IPS DF 6.9 (cell line): Measurements from ENCODE around the gene NCLN.
"Not testable (repeated sequence)": the region's sequence is repeated elsewhere in the genome, so short reads cannot be mapped to it uniquely, and the experiment has no call there.

ENCODE experiments used
- DNase-seq: peaks from one replicate; pipeline ENCODE4 v3.0.0-alpha.2; 2013; ENCODE audit warnings: low read depth, low spot score
- H3K27ac ChIP-seq: one replicate; pipeline ENCODE4 v1.5.1; 2013; ENCODE audit warnings: low read length, control low read depth
- H3K27me3 ChIP-seq: 2 replicates; pipeline ENCODE4 v1.6.1; 2013; ENCODE audit warnings: mild to moderate bottlenecking, low read length; ENCODE audit not compliant: control insufficient read depth, insufficient read depth
- H3K36me3 ChIP-seq: 2 replicates; pipeline ENCODE4 v1.6.1; 2013; ENCODE audit warnings: low read length; ENCODE audit not compliant: control insufficient read depth, insufficient read depth
- H3K4me1 ChIP-seq: 2 replicates; pipeline ENCODE4 v1.6.1; 2013; ENCODE audit warnings: low read length; ENCODE audit not compliant: control insufficient read depth, insufficient read depth
- H3K4me3 ChIP-seq: 2 replicates; pipeline ENCODE4 v1.5.1; 2013; ENCODE audit warnings: mild to moderate bottlenecking, low read length
- H3K9me3 ChIP-seq: 2 replicates; pipeline ENCODE4 v1.6.1; 2013; ENCODE audit warnings: low read length, inconsistent platforms; ENCODE audit not compliant: control insufficient read depth, insufficient read depth
- WGBS: extraction: QIAGEN DNeasy Blood & Tissue Kit; methylation state at CpG from one replicate; pipeline ENCODE4 v1.1.7; 2013; ENCODE audit warnings: mixed read lengths, missing lambda C conversion rate; ENCODE audit not compliant: insufficient read length, insufficient coverage; 5-methylcytosine and 5-hydroxymethylcytosine counted together

The NCLN gene

DNA sequence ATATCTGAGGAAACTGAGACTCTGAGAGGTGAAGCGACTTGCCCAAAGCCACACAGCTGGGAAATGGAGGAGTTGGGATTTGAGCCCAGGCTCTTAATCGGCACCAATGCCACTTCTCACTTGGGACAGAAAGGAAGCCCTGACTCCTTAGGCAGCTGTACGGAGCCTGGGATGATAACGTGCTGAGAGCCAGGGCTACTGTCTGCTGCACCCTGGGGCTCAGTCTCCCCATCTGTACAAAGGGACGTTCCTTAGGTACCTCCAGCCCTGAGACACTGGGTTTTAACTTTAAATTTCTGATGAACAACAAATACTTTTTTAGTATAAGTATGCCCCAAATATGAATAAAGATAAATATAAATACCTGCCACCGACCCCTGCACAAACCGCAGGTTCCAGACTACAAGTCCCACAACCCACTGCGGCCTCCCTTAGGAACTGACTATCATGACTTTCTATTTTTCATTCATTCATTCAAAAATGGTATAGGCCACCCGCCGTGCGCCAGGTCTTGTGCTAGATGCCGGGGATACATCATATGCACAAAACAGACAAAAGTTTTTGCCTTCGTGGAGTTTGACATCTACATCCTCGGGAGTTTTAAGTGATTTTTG is 776 bp upstream of the NCLN start:
- H3K36me3 ChIP-seq = peaks cover 5% of the 10 kb centered on the region
- WGBS = no CpG with 5 or more reads among the region's 14 CpGs
- peak overlapping the region; percentile 89; the same call in 1 of the 2 replicates for H3K4me3 ChIP-seq
- no peaks in the 10 kb centered on the region for H3K9me3 ChIP-seq
- H3K27ac ChIP-seq = no peak overlapping the region
- DNase-seq = peak; percentile 33
- H3K4me1 ChIP-seq = peaks cover 4% of the 10 kb centered on the region
- H3K27me3 ChIP-seq = no peaks in the 10 kb centered on the region

DNA sequence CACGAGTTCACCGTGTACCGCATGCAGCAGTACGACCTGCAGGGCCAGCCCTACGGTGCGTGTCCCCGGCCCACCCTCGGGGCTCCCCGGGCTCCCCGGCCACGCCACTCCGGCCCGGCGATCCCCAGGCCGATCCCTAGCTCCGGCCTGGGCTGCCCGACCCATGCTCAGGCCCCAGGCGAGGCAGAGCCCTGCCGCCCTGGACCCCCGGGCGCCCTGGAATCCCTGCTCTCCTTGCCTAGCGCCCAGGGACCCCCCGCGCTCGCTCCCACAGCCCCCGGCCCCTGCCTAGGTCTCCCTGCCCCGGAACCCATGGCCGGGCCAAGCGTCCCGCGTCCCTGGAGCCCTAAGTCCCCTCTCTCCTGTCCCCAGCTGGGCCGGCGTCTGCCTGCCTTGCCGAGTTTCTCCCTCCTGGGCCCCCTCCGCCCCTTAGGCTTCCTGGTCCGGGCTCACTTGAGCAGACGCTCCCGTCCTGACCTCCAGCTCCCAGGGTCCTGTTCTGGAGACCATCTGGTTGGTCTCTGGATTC is 494 bp downstream of the NCLN start:
- Histone ChIP-seq H3K9me3 (no peaks in the 10 kb centered on the region), H3K27me3 (no peaks in the 10 kb centered on the region), H3K27ac (no peak overlapping the region), H3K36me3 (peaks cover 10% of the 10 kb centered on the region), H3K4me1 (peaks cover 4% of the 10 kb centered on the region), H3K4me3 (peak overlapping the region; percentile 89)
- no peak for DNase-seq
- no CpG with 5 or more reads among the region's 38 CpGs for WGBS

DNA sequence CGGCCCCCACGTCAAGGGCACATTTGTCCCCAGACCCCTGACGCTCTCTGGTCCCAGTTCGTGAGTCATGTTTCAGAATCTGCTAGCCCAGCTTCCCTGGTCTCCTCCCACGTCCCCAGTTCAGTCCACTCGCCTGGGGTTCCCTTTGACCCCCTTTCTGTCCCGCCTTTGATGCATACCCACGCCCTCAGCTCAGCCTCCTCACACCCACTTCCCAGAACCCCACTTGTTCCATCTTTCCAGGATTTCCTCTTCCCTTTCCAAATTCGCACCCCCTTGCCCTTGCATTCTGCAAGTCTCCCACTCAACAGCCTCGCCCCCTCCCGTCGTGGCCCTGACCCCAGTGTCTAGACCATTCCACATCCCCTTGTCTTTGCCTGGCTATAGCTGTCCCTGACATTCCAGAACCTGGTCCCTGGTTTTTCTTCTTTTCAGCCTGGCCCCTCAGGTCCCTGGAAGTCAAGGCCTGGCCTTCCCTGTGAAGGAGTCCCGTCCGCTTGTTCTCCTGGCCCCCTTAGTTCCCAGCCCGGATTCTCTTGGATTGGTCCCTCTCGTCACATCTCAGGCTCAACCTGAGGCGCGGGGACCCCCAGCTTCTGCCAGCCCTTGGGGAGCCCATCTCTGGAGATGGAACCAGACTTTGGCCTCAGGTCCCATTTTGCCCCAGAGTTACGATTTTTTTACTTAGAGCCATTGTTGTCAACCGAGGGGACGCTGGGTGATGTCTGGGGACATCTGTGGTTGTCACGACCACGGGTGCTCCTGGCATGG is 1.3 kb downstream of the NCLN start:
- Histone ChIP-seq H3K36me3 (peaks cover 10% of the 10 kb centered on the region), H3K27me3 (no peaks in the 10 kb centered on the region), H3K4me3 (peak overlapping the region; percentile 89; the same call in 1 of the 2 replicates), H3K4me1 (peaks cover 4% of the 10 kb centered on the region), H3K27ac (no peak overlapping the region), H3K9me3 (no peaks in the 10 kb centered on the region)
- no CpG with 5 or more reads among the region's 23 CpGs for WGBS
- no peak for DNase-seq

DNA sequence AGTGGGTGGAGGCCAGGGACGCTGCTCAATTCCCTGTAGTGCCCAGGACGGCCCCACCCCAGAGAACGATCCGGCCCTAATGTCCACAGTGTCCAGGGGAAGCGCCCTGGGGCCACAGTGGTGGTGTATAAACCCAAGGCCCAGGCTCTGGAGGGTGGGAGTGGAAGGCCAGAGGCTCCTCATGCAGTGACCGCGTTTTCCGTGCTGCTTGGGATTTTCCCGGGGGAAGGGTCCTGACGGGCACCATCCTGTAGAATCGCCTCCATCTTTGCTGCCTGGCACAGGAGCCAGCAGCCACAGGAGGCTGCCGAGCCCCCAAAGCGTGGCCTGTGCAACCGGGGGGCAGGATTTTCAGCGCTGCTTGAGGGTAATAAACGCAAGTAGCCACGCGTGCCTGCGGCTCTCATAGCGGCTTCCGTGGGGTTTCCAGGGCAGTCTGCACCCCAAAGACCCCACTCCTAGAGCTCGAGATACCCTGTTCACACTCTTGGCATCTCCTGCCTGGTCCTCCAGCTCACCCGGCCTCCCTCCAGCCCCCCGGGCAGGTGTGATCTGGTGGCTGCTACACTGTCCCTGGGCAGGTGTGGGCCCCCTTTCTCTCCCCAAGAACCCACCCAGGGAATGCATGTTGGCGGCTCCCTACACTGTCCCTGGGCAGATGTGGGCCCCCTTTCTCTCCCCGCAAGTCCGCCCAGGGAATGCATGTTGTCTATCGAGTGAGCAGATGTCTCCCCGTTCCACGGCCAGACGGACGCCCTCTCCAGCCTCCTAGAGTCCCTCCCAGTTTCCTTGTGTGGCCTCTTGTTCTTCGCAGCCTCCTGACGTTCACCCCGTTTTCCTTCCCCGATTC is 2.2 kb downstream of the NCLN start:
- no peak for DNase-seq
- Histone ChIP-seq H3K4me3 (no peak overlapping the region), H3K36me3 (peaks cover 13% of the 10 kb centered on the region), H3K9me3 (no peaks in the 10 kb centered on the region), H3K27ac (no peak overlapping the region), H3K27me3 (no peaks in the 10 kb centered on the region), H3K4me1 (peaks cover 4% of the 10 kb centered on the region)
- WGBS = no CpG with 5 or more reads among the region's 36 CpGs

DNA sequence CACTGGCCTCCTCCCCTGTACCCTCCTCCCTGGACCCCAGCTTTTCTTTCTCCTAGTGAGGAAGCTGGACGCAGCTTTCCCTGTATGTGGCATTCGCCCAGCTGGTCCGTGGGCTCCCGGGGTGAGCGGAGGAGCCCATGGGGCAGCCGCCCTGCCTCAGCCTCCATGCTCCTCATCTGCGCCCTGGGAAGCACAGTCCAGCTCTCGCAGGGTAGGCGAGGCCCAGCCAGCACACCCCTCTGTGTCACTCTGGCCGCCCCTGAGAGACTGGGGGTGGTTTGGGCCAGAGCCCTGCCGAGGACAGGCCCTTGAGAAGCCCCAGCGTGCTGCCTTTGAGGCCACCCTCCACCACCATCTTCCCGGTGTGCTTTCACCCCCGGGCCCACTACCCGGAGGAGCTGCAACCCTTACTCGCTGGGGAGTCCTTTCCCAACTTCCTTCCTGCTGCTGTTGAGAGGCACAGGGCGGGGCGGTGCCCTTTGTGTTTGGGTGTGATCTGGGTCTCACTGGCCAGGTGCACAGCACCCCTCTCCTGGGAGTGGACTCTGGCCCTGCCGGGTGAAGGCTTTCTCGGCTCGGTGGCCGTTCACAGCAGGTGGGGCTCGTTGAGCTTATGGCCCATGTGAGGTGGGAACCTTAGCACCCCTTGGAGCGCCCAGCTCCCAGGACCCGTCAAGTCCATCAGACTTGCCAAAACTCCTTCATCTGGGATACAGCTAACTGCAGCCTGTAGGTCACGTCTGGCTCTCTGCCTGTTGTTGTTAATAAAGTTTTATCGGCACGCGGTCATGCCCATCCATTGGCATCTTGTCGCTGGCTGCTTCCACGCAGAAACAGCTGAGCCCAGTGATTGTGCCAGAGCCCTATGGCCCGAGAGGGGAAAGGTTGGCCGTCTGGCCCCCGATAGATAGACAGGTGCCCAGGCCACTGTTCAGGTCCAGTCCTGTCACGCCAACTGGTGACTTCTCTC is 3.2 kb downstream of the NCLN start:
- Histone ChIP-seq H3K27me3 (no peaks in the 10 kb centered on the region), H3K4me1 (peaks cover 4% of the 10 kb centered on the region), H3K36me3 (peaks cover 13% of the 10 kb centered on the region), H3K4me3 (no peak overlapping the region), H3K27ac (no peak overlapping the region), H3K9me3 (no peaks in the 10 kb centered on the region)
- no CpG with 5 or more reads among the region's 35 CpGs for WGBS
- DNase-seq = no peak

DNA sequence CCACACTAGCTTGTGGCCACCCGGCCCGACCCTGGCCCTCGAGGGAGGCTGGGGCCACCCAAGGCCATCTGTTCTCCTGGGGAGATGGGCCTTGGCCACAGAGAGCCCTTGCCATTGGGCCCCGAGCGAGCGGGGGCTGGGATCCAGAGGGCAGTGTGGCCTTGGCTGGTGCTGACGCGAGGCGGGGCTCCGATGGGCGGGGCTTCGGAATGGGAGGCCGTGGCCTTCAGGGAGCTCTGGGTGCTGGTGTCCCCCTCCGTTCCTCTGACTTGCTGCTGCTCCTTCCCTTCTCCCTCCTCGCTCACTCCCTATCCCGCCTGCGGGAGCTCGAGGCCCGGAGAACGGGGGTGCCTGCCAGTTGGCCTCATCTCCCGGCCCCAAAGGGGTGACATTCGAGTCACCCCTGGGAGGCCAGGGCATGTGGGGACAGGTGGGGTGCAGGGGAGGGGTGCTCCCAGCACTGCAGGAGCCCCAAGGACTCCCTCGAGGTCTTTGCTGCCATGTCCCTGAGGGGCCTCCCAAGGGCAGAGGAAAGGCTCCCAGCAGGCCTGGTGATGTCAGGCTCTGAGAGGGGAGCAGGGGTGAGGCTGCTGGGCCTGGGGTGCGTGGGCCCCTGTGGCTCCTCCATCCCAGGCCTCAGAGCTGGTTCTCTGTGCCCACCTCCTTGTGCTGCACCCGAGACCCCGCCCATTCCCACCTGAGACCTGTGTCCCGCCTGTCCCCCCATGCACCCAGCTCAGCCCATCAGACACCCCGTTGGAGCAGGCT is 4.2 kb downstream of the NCLN start:
- Histone ChIP-seq H3K36me3 (peaks cover 13% of the 10 kb centered on the region), H3K4me1 (peaks cover 4% of the 10 kb centered on the region)
- WGBS = no CpG with 5 or more reads among the region's 28 CpGs

DNA sequence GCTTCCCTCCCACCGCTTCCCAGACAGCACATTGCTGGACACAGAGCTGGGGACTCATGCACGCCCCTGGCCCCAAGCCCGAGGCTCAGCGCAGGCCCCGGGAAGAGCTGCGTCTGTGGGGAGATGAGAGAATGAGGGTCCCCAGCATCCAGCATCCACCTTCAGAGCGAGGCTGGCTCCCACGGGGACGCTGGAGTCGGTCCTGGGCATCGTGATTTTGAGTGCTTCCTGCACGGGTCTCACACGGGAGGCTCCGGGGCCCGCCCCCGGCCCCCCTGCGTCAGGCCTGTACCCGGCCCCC is 4.7 kb downstream of the NCLN start:
- Histone ChIP-seq H3K4me1 (peaks cover 4% of the 10 kb centered on the region), H3K4me3 (no peak overlapping the region), H3K27me3 (no peaks in the 10 kb centered on the region), H3K27ac (no peak overlapping the region), H3K9me3 (no peaks in the 10 kb centered on the region), H3K36me3 (peaks cover 13% of the 10 kb centered on the region)
- DNase-seq = no peak
- WGBS = no CpG with 5 or more reads among the region's 18 CpGs

More for the DNA sequence above, 4.2 kb downstream of the NCLN start:
- H3K27ac ChIP-seq = no peak overlapping the region
- H3K4me3 ChIP-seq = no peak overlapping the region
- no peaks in the 10 kb centered on the region for H3K27me3 ChIP-seq
- H3K9me3 ChIP-seq = no peaks in the 10 kb centered on the region
- DNase-seq = no peak

DNA sequence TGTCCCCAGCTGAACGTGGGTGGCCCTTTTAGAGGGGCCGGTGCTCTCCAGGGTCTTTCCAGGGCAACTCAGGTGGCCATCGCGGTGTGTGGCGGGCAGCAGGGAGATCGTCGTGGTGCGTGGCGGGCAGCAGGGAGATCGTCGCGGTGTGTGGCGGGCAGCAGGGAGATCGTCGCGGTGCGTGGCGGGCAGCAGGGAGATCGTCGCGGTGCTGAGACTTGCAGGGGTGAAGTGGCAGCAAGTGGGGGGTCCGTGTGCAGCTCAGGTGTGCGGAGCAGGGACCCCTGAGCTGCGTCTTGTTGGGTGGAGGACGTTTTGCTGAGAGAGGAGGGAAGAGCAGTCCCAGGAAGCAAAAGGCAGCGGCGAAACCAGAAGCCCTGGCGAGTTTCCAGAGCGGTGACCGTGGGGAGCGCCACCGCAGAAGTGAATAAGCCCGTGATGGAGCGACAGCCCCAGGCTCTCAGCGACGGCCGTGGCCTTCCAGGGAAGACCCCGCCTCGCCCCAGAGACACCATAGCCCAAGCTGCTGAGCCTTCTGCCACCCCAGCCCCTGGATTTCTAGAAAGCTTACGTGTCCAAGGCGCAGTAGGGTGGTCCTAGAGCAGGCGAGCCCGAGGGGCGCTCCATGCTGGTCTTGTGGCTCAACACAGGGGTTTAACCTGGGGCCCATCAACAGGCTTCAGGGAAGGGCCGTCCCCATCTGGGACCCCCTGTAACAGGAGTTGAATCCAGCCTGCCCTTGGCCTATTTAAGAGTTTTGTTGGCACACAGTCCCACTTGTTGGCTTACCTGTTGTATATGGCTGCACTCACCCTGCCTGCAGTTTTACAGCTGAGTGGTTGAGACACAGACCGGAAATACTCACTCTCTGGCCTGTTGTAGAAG is 5.4 kb downstream of the NCLN start:
- DNase-seq = no peak
- H3K4me1 ChIP-seq = peaks cover 4% of the 10 kb centered on the region
- no CpG with 5 or more reads among the region's 46 CpGs for WGBS

DNA sequence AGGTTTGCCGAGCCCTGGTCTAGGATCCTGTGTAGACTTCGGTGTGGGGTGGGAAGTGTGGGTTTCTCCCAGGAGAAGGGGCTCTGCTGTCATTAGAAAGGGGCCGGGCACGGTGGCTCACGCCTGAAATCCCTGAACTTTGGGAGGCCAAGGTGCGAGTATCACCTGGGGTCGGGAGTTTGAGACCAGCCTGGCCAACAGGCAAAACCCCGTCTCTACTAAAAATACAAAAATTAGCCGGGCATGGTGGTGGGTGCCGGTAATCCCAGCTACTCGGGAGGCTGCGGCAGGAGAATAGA is 6.0 kb downstream of the NCLN start:
- H3K36me3 ChIP-seq = peaks cover 21% of the 10 kb centered on the region
- not testable (repeated sequence) for H3K27me3 ChIP-seq, H3K27ac ChIP-seq, H3K4me3 ChIP-seq, H3K4me1 ChIP-seq, DNase-seq, H3K9me3 ChIP-seq
- no CpG with 5 or more reads among the region's 12 CpGs for WGBS

More for the DNA sequence above, 5.4 kb downstream of the NCLN start:
- no peaks in the 10 kb centered on the region for H3K9me3 ChIP-seq
- H3K27me3 ChIP-seq = no peaks in the 10 kb centered on the region
- H3K4me3 ChIP-seq = no peak overlapping the region
- peaks cover 16% of the 10 kb centered on the region for H3K36me3 ChIP-seq
- no peak overlapping the region for H3K27ac ChIP-seq
